MM.1S (cell line): Measurements from ENCODE around the gene PSMC3.
A peak's percentile ranks its signal among the peaks of the same experiment; 100 is the strongest.

Source experiments
- DNase-seq: peaks from one replicate; pipeline ENCODE4 v3.0.0-alpha.2; 2015
- H2AFZ ChIP-seq: fragments of 300-600 bp; sonication (generic); 2 replicates; pipeline ENCODE4 v1.6.0; 2016; ENCODE audit warnings: antibody characterized with exemption, low read length
- H3F3A ChIP-seq: fragments of 300-600 bp; sonication (generic); 2 replicates; pipeline ENCODE4 v1.6.1; 2016; ENCODE audit warnings: mild to moderate bottlenecking, antibody characterized with exemption, low read length, moderate library complexity, mixed read lengths; ENCODE audit not compliant: insufficient read depth
- H3K27ac ChIP-seq: fragments of 300-600 bp; sonication (generic); 2 replicates; pipeline ENCODE4 v1.5.1; 2016; ENCODE audit warnings: mild to moderate bottlenecking, low read length
- H3K27me3 ChIP-seq: fragments of 300-600 bp; sonication (generic); replicated peaks from 2 replicates; pipeline ENCODE4 v1.6.0; 2016; ENCODE audit warnings: low read length; ENCODE audit not compliant: insufficient read depth
- H3K36me3 ChIP-seq: fragments of 300-600 bp; sonication (generic); replicated peaks from 2 replicates; pipeline ENCODE4 v1.6.1; 2016; ENCODE audit warnings: mild to moderate bottlenecking, low read length, mixed read lengths; ENCODE audit not compliant: insufficient read depth
- H3K4me1 ChIP-seq: fragments of 300-600 bp; sonication (generic); 2 replicates; pipeline ENCODE4 v1.6.1; 2016; ENCODE audit warnings: low read length, mixed read lengths
- H3K4me2 ChIP-seq: fragments of 300-600 bp; sonication (generic); 2 replicates; pipeline ENCODE4 v1.6.0; 2016; ENCODE audit warnings: low read depth, low read length
- H3K4me3 ChIP-seq: fragments of 300-600 bp; sonication (generic); 2 replicates; pipeline ENCODE4 v1.5.1; 2016; ENCODE audit warnings: low read length, mixed read lengths
- H3K79me2 ChIP-seq: fragments of 300-600 bp; sonication (generic); 2 replicates; pipeline ENCODE4 v1.6.1; 2016; ENCODE audit warnings: mixed run types, low read length, mixed read lengths
- H3K9ac ChIP-seq: fragments of 300-600 bp; sonication (generic); 2 replicates; pipeline ENCODE4 v1.6.1; 2016; ENCODE audit warnings: low read length, mixed read lengths
- H3K9me2 ChIP-seq: fragments of 300-600 bp; sonication (generic); replicated peaks from 2 replicates; pipeline ENCODE4 v1.6.1; 2016; ENCODE audit warnings: mild to moderate bottlenecking, low read length, mixed read lengths; ENCODE audit not compliant: insufficient read depth
- H3K9me3 ChIP-seq: fragments of 300-600 bp; sonication (generic); replicated peaks from 2 replicates; pipeline ENCODE4 v1.6.1; 2016; ENCODE audit warnings: mild to moderate bottlenecking, low read length, mixed read lengths; ENCODE audit not compliant: insufficient read depth
- H4K20me1 ChIP-seq: fragments of 300-600 bp; sonication (generic); 2 replicates; pipeline ENCODE4 v1.6.1; 2016; ENCODE audit warnings: mild to moderate bottlenecking, low read length, moderate library complexity, mixed read lengths; ENCODE audit not compliant: insufficient read depth
- CTCF ChIP-seq: fragments of 300-600 bp; sonication (generic); IDR thresholded peaks from 2 replicates; pipeline ENCODE4 v1.5.1; 2016; ENCODE audit warnings: antibody characterized with exemption, low read length, mixed read lengths
- EZH2 ChIP-seq: fragments of 300-600 bp; sonication (generic); optimal IDR thresholded peaks from 2 replicates; pipeline ENCODE3; 2017; ENCODE audit warnings: low read depth, mild to moderate bottlenecking, antibody characterized with exemption, low read length, mixed read lengths
- EZH2phosphoT487 ChIP-seq: fragments of 300-600 bp; sonication (generic); IDR thresholded peaks from 2 replicates; pipeline ENCODE4 v1.6.1; 2018; ENCODE audit warnings: antibody characterized with exemption, low read length

PSMC3 gene

DNA sequence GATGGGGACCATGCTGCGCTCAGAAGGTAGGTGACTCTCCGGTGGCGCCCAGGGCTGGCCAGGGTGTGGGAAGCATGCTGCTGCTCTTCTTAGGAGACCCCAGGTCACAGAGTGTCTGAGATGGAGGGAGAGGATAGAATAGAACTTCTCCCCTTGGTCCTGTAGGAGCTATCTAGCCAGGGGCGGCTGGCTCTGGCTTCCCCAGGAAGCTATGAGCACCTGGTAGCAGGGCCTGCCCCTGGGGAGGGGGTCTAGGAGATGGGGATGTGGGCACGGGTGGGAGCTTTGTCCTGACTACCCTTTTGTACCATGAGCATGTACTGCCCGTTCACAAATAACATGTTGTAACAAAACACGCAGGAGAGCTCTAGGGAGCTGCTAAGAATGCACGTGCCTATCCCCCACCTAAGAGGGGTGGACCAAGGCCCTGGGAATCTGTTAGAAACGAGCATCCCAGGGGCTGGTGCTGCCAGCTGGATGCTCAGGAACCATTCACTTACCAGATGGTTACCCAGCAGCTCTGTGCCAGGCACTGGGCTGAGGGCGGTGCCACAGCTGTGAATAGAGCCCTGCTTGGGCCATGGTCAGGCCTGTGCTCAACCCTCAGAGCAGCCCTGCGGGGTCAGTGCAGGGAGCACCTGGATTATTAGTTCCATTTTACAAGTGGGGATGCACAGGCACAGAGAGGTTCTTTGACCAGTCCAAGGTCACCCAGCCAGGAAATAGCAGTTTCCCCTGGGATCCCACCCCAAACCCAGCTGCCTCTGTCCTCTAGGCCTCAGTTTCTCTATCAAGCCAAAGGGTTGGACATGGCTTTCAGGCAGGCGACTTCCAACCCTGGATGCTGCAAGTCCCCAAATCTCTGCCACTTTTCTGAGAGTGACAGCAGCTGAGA, 15.6 kb downstream of the PSMC3 start:
- Histone ChIP-seq H3F3A (peaks cover 10% of the 10 kb centered on the region), H3K9me2 (no peaks in the 10 kb centered on the region), H4K20me1 (no peaks in the 10 kb centered on the region), H3K27ac (no peak overlapping the region), H3K4me2 (no peak overlapping the region), H3K27me3 (no peaks in the 10 kb centered on the region), H3K4me3 (no peak overlapping the region), H2AFZ (no peak overlapping the region), H3K9me3 (no peaks in the 10 kb centered on the region), H3K9ac (no peak overlapping the region), H3K36me3 (no peaks in the 10 kb centered on the region), H3K79me2 (no peaks in the 10 kb centered on the region), H3K4me1 (peaks cover 15% of the 10 kb centered on the region)
- DNase-seq: no peak
- TF ChIP-seq CTCF (no peak), EZH2phosphoT487 (no peak), EZH2 (no peak)

DNA sequence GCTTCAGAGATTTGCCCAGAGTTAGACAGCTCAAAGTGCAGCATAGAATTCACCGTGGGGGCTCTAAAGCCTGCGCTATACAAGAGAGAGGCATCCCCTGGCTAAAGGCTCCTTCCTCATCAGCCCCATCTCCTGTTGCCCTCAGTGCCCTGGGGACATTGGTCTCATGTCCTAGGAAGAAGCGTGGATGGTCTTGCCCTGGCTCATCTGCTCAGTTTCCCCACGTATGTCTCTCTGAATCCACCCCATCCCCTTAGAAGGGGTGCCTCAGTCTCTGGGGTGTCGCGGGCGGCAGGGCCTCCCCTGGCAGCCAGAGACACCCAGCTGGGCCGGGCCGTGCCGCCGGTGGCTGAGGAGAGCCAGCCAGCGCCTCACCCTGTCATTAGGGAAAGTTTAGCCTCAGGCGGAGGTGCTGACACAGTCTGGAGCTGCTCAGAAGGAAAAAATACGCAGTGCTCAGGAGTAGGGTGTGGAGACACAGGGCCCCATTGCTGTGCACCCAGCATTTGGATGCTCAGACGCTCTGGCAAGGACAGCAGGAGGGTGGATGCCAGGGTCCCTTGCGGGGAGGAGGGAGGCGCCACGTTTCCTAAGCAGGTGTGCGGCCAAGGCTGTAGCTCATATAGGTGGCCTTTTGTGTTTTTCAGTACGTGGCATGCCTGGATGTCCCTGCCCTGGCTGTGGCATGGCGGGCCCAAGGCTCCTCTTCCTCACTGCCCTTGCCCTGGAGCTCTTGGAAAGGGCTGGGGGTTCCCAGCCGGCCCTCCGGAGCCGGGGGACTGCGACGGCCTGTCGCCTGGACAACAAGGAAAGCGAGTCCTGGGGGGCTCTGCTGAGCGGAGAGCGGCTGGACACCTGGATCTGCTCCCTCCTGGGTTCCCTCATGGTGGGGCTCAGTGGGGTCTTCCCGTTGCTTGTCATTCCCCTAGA, 16.5 kb downstream of the PSMC3 start:
- no peak overlapping the region; the same call in 1 of the 2 replicates for H3K9ac ChIP-seq
- H3K4me3 ChIP-seq: no peak overlapping the region
- peaks cover 15% of the 10 kb centered on the region for H3K4me1 ChIP-seq
- H3K79me2 ChIP-seq: no peaks in the 10 kb centered on the region
- H3K27me3 ChIP-seq: no peaks in the 10 kb centered on the region
- no peak for DNase-seq
- H3K36me3 ChIP-seq: no peaks in the 10 kb centered on the region
- TF ChIP-seq EZH2phosphoT487 (no peak), CTCF (no peak), EZH2 (no peak)
- no peaks in the 10 kb centered on the region for H3K9me2 ChIP-seq
- no peak overlapping the region for H2AFZ ChIP-seq
- H3K9me3 ChIP-seq: no peaks in the 10 kb centered on the region
- peaks cover 10% of the 10 kb centered on the region for H3F3A ChIP-seq
- H4K20me1 ChIP-seq: no peaks in the 10 kb centered on the region
- H3K27ac ChIP-seq: no peak overlapping the region
- H3K4me2 ChIP-seq: peak overlapping the region; percentile 96; the same call in 1 of the 2 replicates

DNA sequence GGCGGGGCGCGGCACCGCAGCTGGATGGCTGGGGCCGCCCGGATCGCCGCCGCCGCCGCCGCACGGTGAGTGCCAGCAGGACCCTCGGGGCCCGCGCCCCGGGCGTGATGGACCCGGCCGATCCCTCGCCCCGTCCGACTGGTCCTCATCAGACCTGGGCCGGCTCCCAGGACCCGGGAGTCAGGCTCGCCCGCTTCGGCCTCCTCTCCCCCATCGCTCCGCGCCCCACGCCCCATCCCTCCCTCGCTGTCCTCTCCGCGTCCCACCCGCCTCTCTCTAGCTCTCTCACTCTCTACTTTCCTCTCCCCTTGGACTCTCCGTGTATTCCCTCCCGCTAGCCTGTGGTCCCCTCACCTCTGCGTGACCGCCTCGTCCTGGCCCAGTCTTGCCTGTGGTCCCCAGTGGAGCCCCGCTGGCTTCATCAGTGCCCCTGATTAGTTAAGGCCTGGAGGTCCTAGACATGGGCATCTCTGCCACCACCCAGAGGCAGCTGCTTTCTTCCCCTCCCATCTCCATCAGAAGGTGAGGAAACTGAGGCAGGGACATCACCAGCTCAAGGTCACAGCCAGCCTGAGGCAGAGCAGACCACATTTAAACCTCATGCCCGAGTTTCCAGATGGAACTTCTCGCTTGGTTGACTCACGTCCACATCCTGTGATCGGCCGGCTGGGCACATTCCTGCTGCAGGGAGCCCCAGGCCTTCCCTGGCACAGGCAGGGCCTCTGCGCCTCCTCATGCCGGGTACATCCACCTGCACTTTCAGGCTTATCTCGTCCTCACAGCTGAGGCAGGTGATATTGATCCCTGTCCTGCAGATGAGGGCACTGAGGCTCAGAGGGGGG, 17.4 kb downstream of the PSMC3 start:
- peaks cover 15% of the 10 kb centered on the region for H3K4me1 ChIP-seq
- H3K9me2 ChIP-seq: no peaks in the 10 kb centered on the region
- no peak overlapping the region for H3K27ac ChIP-seq
- peak overlapping the region; percentile 97 for H2AFZ ChIP-seq
- TF ChIP-seq EZH2: no peak
- TF ChIP-seq EZH2phosphoT487: no peak
- no peak for TF ChIP-seq CTCF
- H3K4me2 ChIP-seq: peak overlapping the region; percentile 96
- no peaks in the 10 kb centered on the region for H4K20me1 ChIP-seq
- no peaks in the 10 kb centered on the region for H3K9me3 ChIP-seq
- peak overlapping the region; percentile 74; the same call in 1 of the 2 replicates for H3K9ac ChIP-seq
- H3K36me3 ChIP-seq: no peaks in the 10 kb centered on the region
- no peaks in the 10 kb centered on the region for H3K27me3 ChIP-seq
- DNase-seq: no peak
- no peaks in the 10 kb centered on the region for H3K79me2 ChIP-seq
- peak overlapping the region; percentile 75 for H3K4me3 ChIP-seq
- peaks cover 10% of the 10 kb centered on the region for H3F3A ChIP-seq
